Measurements from ENCODE around the gene FOSB. TPM values are rescaled to one million over a fixed set of nuclear protein-coding genes. Genes with fewer than 3 reads are reported as not detected.

The FOSB gene
- total RNA-seq, 4 donors from 2014 or later: 2.2 to 25.2 (median 6.9) TPM

DNA sequence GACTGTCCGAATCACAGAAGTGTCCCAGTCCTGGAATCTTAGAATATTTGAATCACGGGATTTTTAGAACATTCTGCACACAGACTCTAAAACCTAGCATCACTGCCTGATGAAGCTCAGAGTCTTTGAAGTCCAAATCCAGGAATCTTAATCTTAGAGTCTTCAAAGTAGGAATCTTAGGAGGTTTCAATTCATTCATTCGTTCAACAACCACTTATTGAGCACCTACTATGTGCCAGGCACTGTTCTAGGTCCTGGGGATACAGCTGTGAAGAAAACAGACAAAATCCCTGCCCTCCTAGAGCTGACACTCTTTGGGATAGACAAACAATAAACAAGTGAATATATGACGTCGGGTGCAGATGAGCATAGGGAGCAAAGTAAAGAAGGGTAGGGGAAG is 27.4 kb downstream of the FOSB start:
- Histone ChIP-seq H3K27ac (replicated peaks in 1 of 4) (no peak overlapping the region), H3K27me3 (peaks cover 0 to 26% (median 4%) of the 10 kb centered on the region in 4 donors), H3K36me3 (no peaks in the 10 kb centered on the region), H3K9me3 (no peaks in the 10 kb centered on the region), H3K4me3 (no peak overlapping the region), H3K4me1 (peaks cover 35 to 67% (median 62%) of the 10 kb centered on the region in 4 donors)
- intact Hi-C loops (cut with DNase I): no loop called here
- TF ChIP-seq POLR2AphosphoS5 (IDR thresholded peaks at IDR 0.05) (no peak), EP300 (IDR thresholded peaks at IDR 0.05) (no peak), POLR2A (IDR thresholded peaks at IDR 0.05; ENCODE audit: low read depth) (no peak)
- TF ChIP-seq, protein P1, sequence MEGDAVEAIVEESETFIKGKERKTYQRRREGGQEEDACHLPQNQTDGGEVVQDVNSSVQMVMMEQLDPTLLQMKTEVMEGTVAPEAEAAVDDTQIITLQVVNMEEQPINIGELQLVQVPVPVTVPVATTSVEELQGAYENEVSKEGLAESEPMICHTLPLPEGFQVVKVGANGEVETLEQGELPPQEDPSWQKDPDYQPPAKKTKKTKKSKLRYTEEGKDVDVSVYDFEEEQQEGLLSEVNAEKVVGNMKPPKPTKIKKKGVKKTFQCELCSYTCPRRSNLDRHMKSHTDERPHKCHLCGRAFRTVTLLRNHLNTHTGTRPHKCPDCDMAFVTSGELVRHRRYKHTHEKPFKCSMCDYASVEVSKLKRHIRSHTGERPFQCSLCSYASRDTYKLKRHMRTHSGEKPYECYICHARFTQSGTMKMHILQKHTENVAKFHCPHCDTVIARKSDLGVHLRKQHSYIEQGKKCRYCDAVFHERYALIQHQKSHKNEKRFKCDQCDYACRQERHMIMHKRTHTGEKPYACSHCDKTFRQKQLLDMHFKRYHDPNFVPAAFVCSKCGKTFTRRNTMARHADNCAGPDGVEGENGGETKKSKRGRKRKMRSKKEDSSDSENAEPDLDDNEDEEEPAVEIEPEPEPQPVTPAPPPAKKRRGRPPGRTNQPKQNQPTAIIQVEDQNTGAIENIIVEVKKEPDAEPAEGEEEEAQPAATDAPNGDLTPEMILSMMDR (IDR thresholded peaks at IDR 0.05): no peak
- no peak for DNase-seq (ENCODE audit: extremely low spot score)
- 92% methylated on average over 5 of the region's 5 CpGs for WGBS

DNA sequence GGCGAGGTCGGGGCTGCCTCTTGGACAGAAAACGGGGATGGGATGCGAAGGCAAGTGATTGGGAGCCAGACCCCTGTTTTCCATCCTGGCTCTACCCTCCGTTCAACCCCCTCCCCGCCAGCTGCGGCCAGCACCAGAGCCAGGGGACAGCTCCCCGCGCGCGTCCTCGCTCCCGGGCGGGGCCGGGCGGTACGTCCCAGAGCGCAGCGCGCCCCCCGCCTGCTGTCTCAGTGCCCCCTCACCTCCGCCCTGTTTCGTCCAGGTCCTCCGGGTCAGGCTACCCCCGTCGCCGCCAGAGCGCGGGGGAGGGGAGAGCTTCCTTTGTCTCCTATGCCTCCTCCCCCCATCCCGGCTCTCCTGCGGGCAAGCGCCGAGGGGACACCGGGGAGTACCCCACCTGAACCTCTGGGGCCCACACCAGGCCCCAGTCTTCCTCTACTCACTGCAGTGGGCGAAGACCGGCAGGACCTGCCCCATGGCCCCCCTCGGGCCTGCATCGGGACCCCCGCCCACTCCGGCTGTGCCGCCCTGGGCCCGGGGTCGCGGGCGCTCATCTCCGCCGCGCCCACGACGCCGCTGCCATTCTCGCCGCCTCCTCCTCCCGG is 28.7 kb downstream of the FOSB start:
- Histone ChIP-seq H3K36me3 (no peaks in the 10 kb centered on the region), H3K4me1 (peaks cover 35 to 67% (median 62%) of the 10 kb centered on the region in 4 donors), H3K9me3 (no peaks in the 10 kb centered on the region), H3K27ac (replicated peaks in 1 of 4) (peak overlapping the region; percentile 58 to 68 (median 62)), H3K4me3 (peak overlapping the region; percentile 77 to 84 (median 82)), H3K27me3 (peaks cover 0 to 37% (median 4%) of the 10 kb centered on the region in 4 donors)
- TF ChIP-seq POLR2AphosphoS5 (IDR thresholded peaks at IDR 0.05): peak in 1 of 2 donors; percentile 42
- no peak for TF ChIP-seq POLR2A (IDR thresholded peaks at IDR 0.05; ENCODE audit: low read depth)
- TF ChIP-seq EP300 (IDR thresholded peaks at IDR 0.05): no peak
- TF ChIP-seq, protein P1 (IDR thresholded peaks at IDR 0.05): no peak
- intact Hi-C loops (cut with DNase I): no loop called here
- DNase-seq (ENCODE audit: extremely low spot score): no peak
- WGBS: 0% methylated on average over 6 of the region's 54 CpGs

DNA sequence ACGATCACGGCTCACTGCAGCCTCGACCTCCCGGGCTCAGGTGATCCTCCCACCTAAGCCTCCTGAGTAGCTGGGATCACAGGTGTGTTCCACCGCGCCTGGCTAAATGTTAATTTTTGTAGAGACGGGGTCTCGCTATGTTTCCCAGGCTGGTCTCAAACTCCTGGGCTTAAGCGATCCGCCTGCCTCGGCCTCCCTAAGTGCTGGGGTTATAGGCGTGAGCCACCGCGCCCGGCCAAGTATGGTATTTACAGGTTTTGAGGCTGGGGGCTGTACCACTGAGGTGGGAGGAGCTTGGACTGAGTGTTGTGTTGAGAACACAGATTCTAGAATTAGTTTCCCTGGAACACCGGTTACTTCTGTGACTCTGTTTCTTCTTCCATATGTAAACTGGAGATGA is 30.0 kb downstream of the FOSB start:
- no peak overlapping the region for H3K4me3 ChIP-seq
- H3K9me3 ChIP-seq: no peaks in the 10 kb centered on the region
- no peaks in the 10 kb centered on the region for H3K36me3 ChIP-seq
- H3K27ac ChIP-seq (replicated peaks in 1 of 4): no peak overlapping the region
- 29% methylated on average over 8 of the region's 16 CpGs for whole genome bisulfite sequencing
- H3K4me1 ChIP-seq: peaks cover 30 to 56% (median 52%) of the 10 kb centered on the region in 4 donors
- peaks cover 0 to 37% (median 4%) of the 10 kb centered on the region in 4 donors for H3K27me3 ChIP-seq
- TF ChIP-seq POLR2A (IDR thresholded peaks at IDR 0.05; ENCODE audit: low read depth) (no peak), POLR2AphosphoS5 (IDR thresholded peaks at IDR 0.05) (no peak), EP300 (IDR thresholded peaks at IDR 0.05) (no peak)
- TF ChIP-seq, protein P1 (IDR thresholded peaks at IDR 0.05): no peak
- intact Hi-C loops (cut with DNase I): no loop called here
- DNase-seq (ENCODE audit: extremely low spot score): no peak

DNA sequence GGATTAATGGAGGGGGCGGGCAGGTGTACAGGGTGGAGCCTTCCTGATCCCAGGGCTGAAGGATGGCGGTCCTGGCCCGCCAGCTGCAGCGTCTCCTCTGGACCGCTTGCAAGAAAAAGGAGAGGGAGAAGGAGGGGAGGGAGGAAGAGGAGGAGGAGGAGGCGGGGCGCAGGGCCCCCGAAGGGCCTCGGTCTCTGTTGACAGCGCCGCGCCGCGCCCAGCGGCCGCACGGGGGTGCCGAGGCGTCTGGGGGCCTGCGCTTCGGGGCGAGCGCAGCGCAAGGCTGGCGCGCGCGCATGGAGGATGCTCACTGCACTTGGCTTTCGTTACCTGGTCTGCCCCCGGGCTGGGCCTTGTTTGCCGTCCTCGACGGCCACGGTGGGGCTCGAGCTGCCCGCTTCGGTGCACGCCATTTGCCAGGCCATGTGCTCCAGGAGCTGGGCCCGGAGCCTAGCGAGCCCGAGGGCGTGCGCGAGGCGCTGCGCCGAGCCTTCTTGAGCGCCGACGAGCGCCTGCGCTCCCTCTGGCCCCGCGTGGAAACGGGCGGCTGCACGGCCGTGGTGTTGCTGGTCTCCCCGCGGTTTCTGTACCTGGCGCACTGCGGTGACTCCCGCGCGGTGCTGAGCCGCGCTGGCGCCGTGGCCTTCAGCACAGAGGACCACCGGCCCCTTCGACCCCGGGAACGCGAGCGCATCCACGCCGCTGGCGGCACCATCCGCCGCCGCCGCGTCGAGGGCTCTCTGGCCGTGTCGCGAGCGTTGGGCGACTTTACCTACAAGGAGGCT is 30.8 kb downstream of the FOSB start, which contains the start of gene PPM1N:
PPM1N (plus strand) TSS at position 33 of the 785 bp plus-strand sequence; CDS start at position 63, 30 bp downstream.
- 5% methylated on average over 38 of the region's 89 CpGs for WGBS
- H3K36me3 ChIP-seq: no peaks in the 10 kb centered on the region
- H3K4me3 ChIP-seq: peak within 1 kb of the TSS; percentile 77 to 84 (median 82)
- H3K9me3 ChIP-seq: no peaks in the 10 kb centered on the region
- H3K27ac ChIP-seq (replicated peaks in 1 of 4): peak within 1 kb of the TSS; percentile 36 to 68 (median 42)
- H3K4me1 ChIP-seq: peaks cover 30 to 49% (median 45%) of the 10 kb centered on the region in 4 donors
- H3K27me3 ChIP-seq: peaks cover 0 to 37% (median 4%) of the 10 kb centered on the region in 4 donors
- TF ChIP-seq, protein P1 (IDR thresholded peaks at IDR 0.05): peak in 1 of 3 experiments; percentile 5
- no peak for TF ChIP-seq POLR2AphosphoS5 (IDR thresholded peaks at IDR 0.05)
- no peak for DNase-seq (ENCODE audit: extremely low spot score)
- intact Hi-C loops (cut with DNase I): no loop called here

Measured in esophagus muscularis mucosa (tissue), 4 donors.